HG02763 (cell line): ENCODE results near the gene THAP11.
"Not testable (repeated sequence)": the region's sequence is repeated elsewhere in the genome, so short reads cannot be mapped to it uniquely, and the experiment has no call there.

Experiments used
- ATAC-seq: cut with Tn5 transposase; IDR thresholded peaks from one replicate; pipeline ENCODE4 v1.9.1; 2021; ENCODE audit warnings: mild to moderate bottlenecking, moderate library complexity; ENCODE audit not compliant: unreplicated experiment

The THAP11 gene

GRCh38 chr16:67860589-67861398, 18.7 kb downstream of the THAP11 start:
- no peak for ATAC-seq

- no peak for ATAC-seq
Measured at GRCh38 chr16:67861877-67862276, 19.8 kb downstream of the THAP11 start.

GRCh38 chr16:67862623-67863583, 20.8 kb downstream of the THAP11 start:
- no peak for ATAC-seq

GRCh38 chr16:67864044-67864443, 21.9 kb downstream of the THAP11 start:
- ATAC-seq = not testable (repeated sequence)

- ATAC-seq = no peak
Measured at GRCh38 chr16:67864594-67864993, 22.5 kb downstream of the THAP11 start.

- no peak for ATAC-seq
Measured at GRCh38 chr16:67865318-67865717, 23.2 kb downstream of the THAP11 start.

- ATAC-seq = no peak
Measured at GRCh38 chr16:67868290-67868689, 26.2 kb downstream of the THAP11 start.

GRCh38 chr16:67869653-67870052, 27.5 kb downstream of the THAP11 start:
- no peak for ATAC-seq

GRCh38 chr16:67871256-67871655, 29.1 kb downstream of the THAP11 start:
- no peak for ATAC-seq

GRCh38 chr16:67872131-67872630, 30.1 kb downstream of the THAP11 start:
- no peak for ATAC-seq

- ATAC-seq = no peak
Measured at GRCh38 chr16:67872631-67873434, 30.7 kb downstream of the THAP11 start, which contains the start of gene EDC4. EDC4 (plus strand) TSS chr16:67873052; CDS start chr16:67873262, 210 bp downstream.

- no peak for ATAC-seq
Measured at GRCh38 chr16:67873435-67874370, 31.6 kb downstream of the THAP11 start.

GRCh38 chr16:67874372-67874771, 32.3 kb downstream of the THAP11 start:
- ATAC-seq = no peak

GRCh38 chr16:67877064-67877463, 34.9 kb downstream of the THAP11 start:
- no peak for ATAC-seq

- no peak for ATAC-seq
Measured at GRCh38 chr16:67878232-67878631, 36.1 kb downstream of the THAP11 start.

GRCh38 chr16:67878846-67879245, 36.7 kb downstream of the THAP11 start:
- no peak for ATAC-seq

- ATAC-seq = no peak
Measured at GRCh38 chr16:67879462-67879861, 37.3 kb downstream of the THAP11 start.

GRCh38 chr16:67879936-67880335, 37.8 kb downstream of the THAP11 start:
- ATAC-seq = no peak

- no peak for ATAC-seq
Measured at GRCh38 chr16:67880584-67880983, 38.5 kb downstream of the THAP11 start.
